GM19372 (cell line): ENCODE measurements around the gene CHN2.

Experiments used
- ATAC-seq: cut with Tn5 transposase; IDR thresholded peaks from one replicate; pipeline ENCODE4 v1.9.1; 2021; ENCODE audit warnings: mild to moderate bottlenecking, low read depth, moderate library complexity; ENCODE audit not compliant: unreplicated experiment

The CHN2 gene

GRCh38 chr7:29480934-29481651 is 286.5 kb downstream of the CHN2 start:
- ATAC-seq, result no peak

- no peak for ATAC-seq
These were observed 287.5 kb downstream of the CHN2 start for GRCh38 chr7:29482056-29482455.

- no peak for ATAC-seq
These were observed 288.9 kb downstream of the CHN2 start for GRCh38 chr7:29483219-29484104.

GRCh38 chr7:29484280-29484679 is 289.7 kb downstream of the CHN2 start:
- ATAC-seq, result no peak

- ATAC-seq, result no peak
These were observed 291.0 kb downstream of the CHN2 start for GRCh38 chr7:29485339-29486190.

GRCh38 chr7:29486191-29486700 is 291.7 kb downstream of the CHN2 start:
- no peak for ATAC-seq

- no peak for ATAC-seq
These were observed 292.8 kb downstream of the CHN2 start for GRCh38 chr7:29487424-29487823.

- ATAC-seq, result no peak
These were observed 293.8 kb downstream of the CHN2 start for GRCh38 chr7:29488203-29488970.

- no peak for ATAC-seq
These were observed 294.4 kb downstream of the CHN2 start for GRCh38 chr7:29488977-29489376.

GRCh38 chr7:29490094-29490607 is 295.6 kb downstream of the CHN2 start:
- no peak for ATAC-seq

- ATAC-seq, result no peak
These were observed 299.8 kb downstream of the CHN2 start for GRCh38 chr7:29494350-29494749.

GRCh38 chr7:29495653-29496052 is 301.1 kb downstream of the CHN2 start:
- ATAC-seq, result no peak

GRCh38 chr7:29496355-29497020 is 301.9 kb downstream of the CHN2 start:
- ATAC-seq, result no peak

GRCh38 chr7:29499932-29500331 is 305.4 kb downstream of the CHN2 start:
- no peak for ATAC-seq

- no peak for ATAC-seq
These were observed 306.1 kb downstream of the CHN2 start for GRCh38 chr7:29500719-29501118.

- ATAC-seq, result no peak
These were observed 307.6 kb downstream of the CHN2 start for GRCh38 chr7:29502133-29502532.

GRCh38 chr7:29505931-29506330 is 311.4 kb downstream of the CHN2 start:
- ATAC-seq, result no peak

- ATAC-seq, result no peak
These were observed 314.0 kb downstream of the CHN2 start for GRCh38 chr7:29508608-29509007.

- no peak for ATAC-seq
These were observed 315.5 kb downstream of the CHN2 start for GRCh38 chr7:29510028-29510427.
